IMR-90 (cell line): Measurements from ENCODE around the gene GGTLC1. TPM values are rescaled to one million over a fixed set of nuclear protein-coding genes. Genes with fewer than 3 reads are reported as not detected.
"Not testable (repeated sequence)": the region's sequence is repeated elsewhere in the genome, so short reads cannot be mapped to it uniquely, and the experiment has no call there.

Experiments
- ATAC-seq: fragments of 200-7000 bp; cut with Tn5 transposase; 2 replicates; pipeline ENCODE4 v1.9.1; 2020; ENCODE audit warnings: low read depth, mild to moderate bottlenecking, moderate library complexity
- BruUV-seq: library from RNA; stranded (reverse); fragments of 400-500 nt; replicated peaks from 2 replicates; lab custom pipeline; 2021; lab: Mats Ljungman, UMichigan
- CTCF ChIA-PET: fragments of 300-600 bp; formaldehyde crosslinking; extraction: SDS; loops from one replicate; lab custom pipeline; 2021; ENCODE audit warnings: antibody characterized with exemption; lab: Yijun Ruan, JAX
- POLR2A ChIA-PET: fragments of 300-600 bp; sonication (Branson Sonifier 250); formaldehyde crosslinking; loops from one replicate; lab custom pipeline; 2022; ENCODE audit warnings: antibody characterized with exemption; ENCODE audit not compliant: unreplicated experiment; lab: Charles Lee
- DNase-seq: peaks from one replicate; pipeline ENCODE4 v3.0.0; 2013
- H2AFZ ChIP-seq: replicated peaks from 2 replicates; pipeline ENCODE3; 2013; ENCODE audit warnings: low read length, mild to moderate bottlenecking; ENCODE audit not compliant: poor library complexity
- H2AK5ac ChIP-seq: 2 replicates; pipeline ENCODE4 v1.6.1; 2013; ENCODE audit warnings: low read depth, low read length, inconsistent platforms
- H2AK9ac ChIP-seq: replicated peaks from 2 replicates; pipeline ENCODE3; 2013; ENCODE audit warnings: mild to moderate bottlenecking, low read depth, low read length, moderate library complexity; ENCODE audit not compliant: poor library complexity
- H2BK120ac ChIP-seq: 2 replicates; pipeline ENCODE4 v1.6.1; 2013; ENCODE audit warnings: low read depth, low read length, inconsistent platforms
- H2BK15ac ChIP-seq: 3 replicates; pipeline ENCODE4 v1.6.1; 2013; ENCODE audit warnings: low read depth, low read length, inconsistent platforms
- H2BK20ac ChIP-seq: 2 replicates; pipeline ENCODE4 v1.6.1; 2013; ENCODE audit warnings: low read depth, mild to moderate bottlenecking, inconsistent platforms, low read length, moderate library complexity
- H2BK5ac ChIP-seq: 2 replicates; pipeline ENCODE4 v1.6.1; 2013; ENCODE audit warnings: mild to moderate bottlenecking, low read depth, low read length, inconsistent platforms; ENCODE audit not compliant: poor library complexity, severe bottlenecking
- H3K14ac ChIP-seq: replicated peaks from 2 replicates; pipeline ENCODE4 v1.6.1; 2013; ENCODE audit warnings: low read depth, low read length, inconsistent platforms
- H3K18ac ChIP-seq: 2 replicates; pipeline ENCODE4 v1.6.1; 2013; ENCODE audit warnings: low read depth, low read length, control low read depth
- H3K23ac ChIP-seq: 2 replicates; pipeline ENCODE4 v1.6.1; 2013; ENCODE audit warnings: low read depth, low read length, inconsistent platforms
- H3K27ac ChIP-seq: 2 replicates; pipeline ENCODE4 v1.5.1; 2013; ENCODE audit warnings: mild to moderate bottlenecking, control low read depth, low read length; ENCODE audit not compliant: insufficient read depth
- H3K27me3 ChIP-seq: 2 replicates; pipeline ENCODE4 v1.6.1; 2013; ENCODE audit warnings: low read length; ENCODE audit not compliant: control insufficient read depth, insufficient read depth
- H3K36me3 ChIP-seq: 2 replicates; pipeline ENCODE4 v1.6.1; 2013; ENCODE audit warnings: low read length, mixed read lengths; ENCODE audit not compliant: control insufficient read depth, insufficient read depth
- H3K4ac ChIP-seq: 2 replicates; pipeline ENCODE4 v1.6.1; 2013; ENCODE audit warnings: low read depth, low read length, inconsistent platforms
- H3K4me1 ChIP-seq: 2 replicates; pipeline ENCODE4 v1.6.1; 2013; ENCODE audit warnings: low read length, mixed read lengths; ENCODE audit not compliant: control insufficient read depth, insufficient read depth
- H3K4me2 ChIP-seq: 2 replicates; pipeline ENCODE4 v1.6.1; 2013; ENCODE audit warnings: low read depth, mild to moderate bottlenecking, control low read depth, low read length, moderate library complexity
- H3K4me3 ChIP-seq: 2 replicates; pipeline ENCODE4 v1.5.1; 2013; ENCODE audit warnings: low read depth, mild to moderate bottlenecking, control low read depth, low read length, moderate library complexity; ENCODE audit not compliant: insufficient read depth
- H3K56ac ChIP-seq: 2 replicates; pipeline ENCODE4 v1.6.1; 2013; ENCODE audit warnings: low read length, inconsistent platforms; ENCODE audit not compliant: insufficient read depth; ENCODE audit errors: extremely low read depth
- H3K79me1 ChIP-seq, 2 experiments: 2 replicates each; pipeline ENCODE4 v1.6.1; 2013; ENCODE audit warnings: low read length in 2 of 2, inconsistent platforms in 1 of 2, low read depth in 1 of 2
- H3K9ac ChIP-seq: 2 replicates; pipeline ENCODE4 v1.6.1; 2013; ENCODE audit warnings: low read depth, low read length, control low read depth
- H3K9me1 ChIP-seq: 2 replicates; pipeline ENCODE4 v1.6.1; 2013; ENCODE audit warnings: low read length, inconsistent platforms; ENCODE audit not compliant: insufficient read depth
- H3K9me3 ChIP-seq: 2 replicates; pipeline ENCODE4 v1.6.1; 2013; ENCODE audit warnings: low read length; ENCODE audit not compliant: control insufficient read depth, insufficient read depth
- H4K20me1 ChIP-seq: 2 replicates; pipeline ENCODE4 v1.6.1; 2013; ENCODE audit warnings: low read length, inconsistent platforms; ENCODE audit not compliant: insufficient read depth
- H4K5ac ChIP-seq: 2 replicates; pipeline ENCODE4 v1.6.1; 2013; ENCODE audit warnings: mild to moderate bottlenecking, low read depth, low read length, control low read depth
- H4K8ac ChIP-seq, 2 experiments: 2 replicates each; pipeline ENCODE4 v1.6.1; 2013; ENCODE audit warnings: low read depth in 2 of 2, low read length in 2 of 2, control low read depth in 1 of 2, inconsistent platforms in 1 of 2
- H4K91ac ChIP-seq: 2 replicates; pipeline ENCODE4 v1.6.1; 2013; ENCODE audit warnings: low read depth, low read length, inconsistent platforms; ENCODE audit not compliant: insufficient read depth
- WGBS, 2 experiments: methylation state at CpG; one replicate each; pipeline versions ENCODE4 v1.1.5 to v1.1.7; 2013; ENCODE audit warnings: missing lambda C conversion rate in 2 of 2; ENCODE audit not compliant: insufficient read length in 1 of 2; ENCODE audit errors: extremely low coverage in 2 of 2; 5-methylcytosine and 5-hydroxymethylcytosine counted together
- dilution Hi-C: fragments of 300-500 bp; cut with HindIII; formaldehyde crosslinking; loops from one replicate; pipeline ENCODE4 v1.14.3; 2018; ENCODE audit warnings: low sequenced_read_pairs; ENCODE audit not compliant: unreplicated experiment
- in situ Hi-C: fragments of 300-500 bp; cut with MboI; formaldehyde crosslinking; loops from 3 replicates; pipeline ENCODE4 v1.14.3; 2019; ENCODE audit warnings: low sequenced_read_pairs, inconsistent platforms, mixed read lengths
- intact Hi-C: fragments of 100-400 bp; cut with micrococcal nuclease; formaldehyde crosslinking; loops from 2 replicates; pipeline ENCODE4 v1.10.0; 2022
- polyA plus RNA-seq, 3 experiments: library from polyadenylated mRNA; depleted of rRNA; stranded (reverse); fragments of >200 nt; gene quantifications; 2 replicates each; pipeline ENCODE4 v1.2.3, GENCODE V29; 2012; ENCODE audit warnings: low replicate concordance in 1 of 3
- total RNA-seq: library from RNA; depleted of rRNA; stranded (reverse); fragments of >200 nt; gene quantifications from 2 replicates; pipeline ENCODE4 v1.2.3, GENCODE V29; 2012

GGTLC1 gene
- total and polyA plus RNA-seq, 2 of the 4 experiments (the other 2 are of a cell fraction), result not detected

- H3K9me1 ChIP-seq, in situ Hi-C loops, H3K79me1 ChIP-seq, CTCF ChIA-PET, H3K56ac ChIP-seq, H2BK15ac ChIP-seq, H4K91ac ChIP-seq, H4K8ac ChIP-seq, BruUV-seq, H2AK5ac ChIP-seq, H3K27ac ChIP-seq, intact Hi-C loops, H2BK120ac ChIP-seq, H3K4me1 ChIP-seq, H2AFZ ChIP-seq, H3K27me3 ChIP-seq, ATAC-seq, H4K5ac ChIP-seq, H2BK20ac ChIP-seq, H3K14ac ChIP-seq, DNase-seq, H3K9ac ChIP-seq, H4K20me1 ChIP-seq, H3K4me2 ChIP-seq, H3K36me3 ChIP-seq, H2BK5ac ChIP-seq, dilution Hi-C loops, H3K18ac ChIP-seq, H2AK9ac ChIP-seq, POLR2A ChIA-PET, H3K4me3 ChIP-seq, H3K23ac ChIP-seq, H3K4ac ChIP-seq, H3K9me3 ChIP-seq: not testable (repeated sequence)
- no CpG with 5 or more reads among the region's 14 CpGs for WGBS, 2 experiments
These were observed 2.3 kb downstream of the GGTLC1 start for GRCh38 chr20:23986310-23986709.

GRCh38 chr20:23985790-23986225 lies 2.8 kb downstream of the GGTLC1 start:
- H3K23ac ChIP-seq, H3K27me3 ChIP-seq, POLR2A ChIA-PET, H2BK15ac ChIP-seq, DNase-seq, H2AK9ac ChIP-seq, BruUV-seq, dilution Hi-C loops, CTCF ChIA-PET, H3K4ac ChIP-seq, H2BK5ac ChIP-seq, H4K8ac ChIP-seq, H4K91ac ChIP-seq, H3K4me2 ChIP-seq, H3K36me3 ChIP-seq, intact Hi-C loops, H3K9me3 ChIP-seq, H2BK120ac ChIP-seq, H3K9me1 ChIP-seq, H3K18ac ChIP-seq, H3K4me3 ChIP-seq, H3K27ac ChIP-seq, H3K9ac ChIP-seq, H3K14ac ChIP-seq, H3K56ac ChIP-seq, H2AFZ ChIP-seq, ATAC-seq, H2BK20ac ChIP-seq, H3K4me1 ChIP-seq, H3K79me1 ChIP-seq, in situ Hi-C loops, H2AK5ac ChIP-seq, H4K5ac ChIP-seq, H4K20me1 ChIP-seq: not testable (repeated sequence)
- no CpG with 5 or more reads among the region's 17 CpGs for WGBS, 2 experiments
